HG02798 (cell line): ENCODE measurements around the gene TDRD9.
"Not testable (repeated sequence)": the region's sequence is repeated elsewhere in the genome, so short reads cannot be mapped to it uniquely, and the experiment has no call there.

Experiments used
- ATAC-seq: cut with Tn5 transposase; IDR thresholded peaks from one replicate; pipeline ENCODE4 v1.9.1; 2021; ENCODE audit warnings: mild to moderate bottlenecking; ENCODE audit not compliant: unreplicated experiment, poor library complexity

TDRD9 gene

GRCh38 chr14:103920981-103921854, 7.0 kb upstream of the TDRD9 start:
- ATAC-seq: peak; percentile 96

GRCh38 chr14:103921855-103922200, 6.4 kb upstream of the TDRD9 start:
- ATAC-seq: not testable (repeated sequence)

GRCh38 chr14:103923863-103924262, 4.4 kb upstream of the TDRD9 start:
- no peak for ATAC-seq

- no peak for ATAC-seq
Measured at GRCh38 chr14:103925316-103925715, 2.9 kb upstream of the TDRD9 start.

- no peak for ATAC-seq
Measured at GRCh38 chr14:103927566-103927965, 690 bp upstream of the TDRD9 start.

GRCh38 chr14:103930051-103930604, 1.9 kb downstream of the TDRD9 start:
- ATAC-seq: no peak

GRCh38 chr14:103931422-103931821, 3.2 kb downstream of the TDRD9 start:
- ATAC-seq: no peak

GRCh38 chr14:103932791-103933490, 4.7 kb downstream of the TDRD9 start:
- no peak for ATAC-seq

- ATAC-seq: no peak
Measured at GRCh38 chr14:103935102-103935501, 6.8 kb downstream of the TDRD9 start.

- no peak for ATAC-seq
Measured at GRCh38 chr14:103941462-103941861, 13.2 kb downstream of the TDRD9 start.

GRCh38 chr14:103941973-103942736, 13.9 kb downstream of the TDRD9 start, which contains the start of gene RD3L:
Gene RD3L, minus strand, starts transcription at chr14:103942529. Its CDS starts 834 bp downstream, at chr14:103941695.
- ATAC-seq: no peak

- ATAC-seq: no peak
Measured at GRCh38 chr14:103943673-103944072, 15.4 kb downstream of the TDRD9 start.

GRCh38 chr14:103946975-103947374, 18.7 kb downstream of the TDRD9 start:
- no peak for ATAC-seq

- no peak for ATAC-seq
Measured at GRCh38 chr14:103948442-103948841, 20.2 kb downstream of the TDRD9 start.

- no peak for ATAC-seq
Measured at GRCh38 chr14:103949131-103949790, 21.0 kb downstream of the TDRD9 start.

- no peak for ATAC-seq
Measured at GRCh38 chr14:103960457-103961055, 32.3 kb downstream of the TDRD9 start.

GRCh38 chr14:103961928-103962578, 33.8 kb downstream of the TDRD9 start:
- no peak for ATAC-seq

GRCh38 chr14:103966631-103967030, 38.4 kb downstream of the TDRD9 start:
- no peak for ATAC-seq

- ATAC-seq: no peak
Measured at GRCh38 chr14:103969961-103970360, 41.7 kb downstream of the TDRD9 start.
